ENCODE measurements around the gene CCSER1.

DNA sequence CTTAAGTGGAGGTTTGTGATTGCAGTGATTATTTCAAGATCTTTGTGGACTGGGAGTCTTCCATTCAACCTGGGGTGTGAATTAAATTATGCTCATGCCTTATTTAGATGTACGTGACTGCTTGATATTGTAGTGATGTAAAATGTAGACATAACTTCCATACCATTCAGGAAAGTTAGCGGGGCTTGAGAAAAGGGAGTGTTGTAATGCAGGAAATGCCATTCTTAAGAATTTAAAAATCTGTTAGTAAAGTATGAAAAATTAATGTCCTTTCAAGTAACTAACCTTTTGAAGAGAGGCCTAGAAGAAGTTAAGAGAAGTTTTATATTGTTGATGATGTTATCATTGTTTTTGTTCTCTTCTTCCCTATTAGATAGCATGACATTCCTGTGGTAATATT, 318.2 kb downstream of the CCSER1 start:
- TF ChIP-seq CTCF (conservative IDR thresholded peaks at IDR 0.05; ENCODE audit: low read depth in 2 of 2) (no peak), POLR2AphosphoS5 (IDR thresholded peaks at IDR 0.05; ENCODE audit: low read depth) (no peak), NANOG (IDR thresholded peaks at IDR 0.05; ENCODE audit: borderline replicate concordance) (no peak), REST (IDR thresholded peaks at IDR 0.05; ENCODE audit: unreplicated experiment) (no peak), EZH2 (IDR thresholded peaks at IDR 0.05; ENCODE audit: low read depth, unreplicated experiment) (no peak), CREB1 (CRISPR knock-in tag; IDR thresholded peaks at IDR 0.05; ENCODE audit: low read depth) (no peak), EZH2phosphoT487 (IDR thresholded peaks at IDR 0.05; ENCODE audit: unreplicated experiment) (no peak), JUNB (IDR thresholded peaks at IDR 0.05; ENCODE audit: unreplicated experiment) (no peak), ZNF114 (CRISPR knock-in tag; IDR thresholded peaks at IDR 0.05) (no peak), ZNF331 (CRISPR knock-in tag; IDR thresholded peaks at IDR 0.05; ENCODE audit: low read depth) (no peak)
- TF ChIP-seq, protein P1, sequence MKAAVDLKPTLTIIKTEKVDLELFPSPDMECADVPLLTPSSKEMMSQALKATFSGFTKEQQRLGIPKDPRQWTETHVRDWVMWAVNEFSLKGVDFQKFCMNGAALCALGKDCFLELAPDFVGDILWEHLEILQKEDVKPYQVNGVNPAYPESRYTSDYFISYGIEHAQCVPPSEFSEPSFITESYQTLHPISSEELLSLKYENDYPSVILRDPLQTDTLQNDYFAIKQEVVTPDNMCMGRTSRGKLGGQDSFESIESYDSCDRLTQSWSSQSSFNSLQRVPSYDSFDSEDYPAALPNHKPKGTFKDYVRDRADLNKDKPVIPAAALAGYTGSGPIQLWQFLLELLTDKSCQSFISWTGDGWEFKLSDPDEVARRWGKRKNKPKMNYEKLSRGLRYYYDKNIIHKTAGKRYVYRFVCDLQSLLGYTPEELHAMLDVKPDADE (IDR thresholded peaks at IDR 0.05): no peak
- TF ChIP-seq, protein P2, sequence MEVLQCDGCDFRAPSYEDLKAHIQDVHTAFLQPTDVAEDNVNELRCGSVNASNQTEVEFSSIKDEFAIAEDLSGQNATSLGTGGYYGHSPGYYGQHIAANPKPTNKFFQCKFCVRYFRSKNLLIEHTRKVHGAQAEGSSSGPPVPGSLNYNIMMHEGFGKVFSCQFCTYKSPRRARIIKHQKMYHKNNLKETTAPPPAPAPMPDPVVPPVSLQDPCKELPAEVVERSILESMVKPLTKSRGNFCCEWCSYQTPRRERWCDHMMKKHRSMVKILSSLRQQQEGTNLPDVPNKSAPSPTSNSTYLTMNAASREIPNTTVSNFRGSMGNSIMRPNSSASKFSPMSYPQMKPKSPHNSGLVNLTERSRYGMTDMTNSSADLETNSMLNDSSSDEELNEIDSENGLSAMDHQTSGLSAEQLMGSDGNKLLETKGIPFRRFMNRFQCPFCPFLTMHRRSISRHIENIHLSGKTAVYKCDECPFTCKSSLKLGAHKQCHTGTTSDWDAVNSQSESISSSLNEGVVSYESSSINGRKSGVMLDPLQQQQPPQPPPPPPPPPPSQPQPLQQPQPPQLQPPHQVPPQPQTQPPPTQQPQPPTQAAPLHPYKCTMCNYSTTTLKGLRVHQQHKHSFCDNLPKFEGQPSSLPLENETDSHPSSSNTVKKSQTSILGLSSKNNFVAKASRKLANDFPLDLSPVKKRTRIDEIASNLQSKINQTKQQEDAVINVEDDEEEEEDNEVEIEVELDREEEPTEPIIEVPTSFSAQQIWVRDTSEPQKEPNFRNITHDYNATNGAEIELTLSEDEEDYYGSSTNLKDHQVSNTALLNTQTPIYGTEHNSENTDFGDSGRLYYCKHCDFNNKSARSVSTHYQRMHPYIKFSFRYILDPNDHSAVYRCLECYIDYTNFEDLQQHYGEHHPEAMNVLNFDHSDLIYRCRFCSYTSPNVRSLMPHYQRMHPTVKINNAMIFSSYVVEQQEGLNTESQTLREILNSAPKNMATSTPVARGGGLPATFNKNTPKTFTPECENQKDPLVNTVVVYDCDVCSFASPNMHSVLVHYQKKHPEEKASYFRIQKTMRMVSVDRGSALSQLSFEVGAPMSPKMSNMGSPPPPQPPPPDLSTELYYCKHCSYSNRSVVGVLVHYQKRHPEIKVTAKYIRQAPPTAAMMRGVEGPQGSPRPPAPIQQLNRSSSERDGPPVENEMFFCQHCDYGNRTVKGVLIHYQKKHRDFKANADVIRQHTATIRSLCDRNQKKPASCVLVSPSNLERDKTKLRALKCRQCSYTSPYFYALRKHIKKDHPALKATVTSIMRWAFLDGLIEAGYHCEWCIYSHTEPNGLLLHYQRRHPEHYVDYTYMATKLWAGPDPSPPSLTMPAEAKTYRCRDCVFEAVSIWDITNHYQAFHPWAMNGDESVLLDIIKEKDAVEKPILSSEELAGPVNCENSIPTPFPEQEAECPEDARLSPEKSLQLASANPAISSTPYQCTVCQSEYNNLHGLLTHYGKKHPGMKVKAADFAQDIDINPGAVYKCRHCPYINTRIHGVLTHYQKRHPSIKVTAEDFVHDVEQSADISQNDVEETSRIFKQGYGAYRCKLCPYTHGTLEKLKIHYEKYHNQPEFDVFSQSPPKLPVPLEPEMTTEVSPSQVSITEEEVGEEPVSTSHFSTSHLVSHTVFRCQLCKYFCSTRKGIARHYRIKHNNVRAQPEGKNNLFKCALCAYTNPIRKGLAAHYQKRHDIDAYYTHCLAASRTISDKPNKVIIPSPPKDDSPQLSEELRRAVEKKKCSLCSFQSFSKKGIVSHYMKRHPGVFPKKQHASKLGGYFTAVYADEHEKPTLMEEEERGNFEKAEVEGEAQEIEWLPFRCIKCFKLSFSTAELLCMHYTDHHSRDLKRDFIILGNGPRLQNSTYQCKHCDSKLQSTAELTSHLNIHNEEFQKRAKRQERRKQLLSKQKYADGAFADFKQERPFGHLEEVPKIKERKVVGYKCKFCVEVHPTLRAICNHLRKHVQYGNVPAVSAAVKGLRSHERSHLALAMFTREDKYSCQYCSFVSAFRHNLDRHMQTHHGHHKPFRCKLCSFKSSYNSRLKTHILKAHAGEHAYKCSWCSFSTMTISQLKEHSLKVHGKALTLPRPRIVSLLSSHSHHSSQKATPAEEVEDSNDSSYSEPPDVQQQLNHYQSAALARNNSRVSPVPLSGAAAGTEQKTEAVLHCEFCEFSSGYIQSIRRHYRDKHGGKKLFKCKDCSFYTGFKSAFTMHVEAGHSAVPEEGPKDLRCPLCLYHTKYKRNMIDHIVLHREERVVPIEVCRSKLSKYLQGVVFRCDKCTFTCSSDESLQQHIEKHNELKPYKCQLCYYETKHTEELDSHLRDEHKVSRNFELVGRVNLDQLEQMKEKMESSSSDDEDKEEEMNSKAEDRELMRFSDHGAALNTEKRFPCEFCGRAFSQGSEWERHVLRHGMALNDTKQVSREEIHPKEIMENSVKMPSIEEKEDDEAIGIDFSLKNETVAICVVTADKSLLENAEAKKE (CRISPR knock-in tag; IDR thresholded peaks at IDR 0.05): no peak
